ENCODE data around the gene ADAMTS13. TPM values are rescaled to one million over a fixed set of nuclear protein-coding genes. Genes with fewer than 3 reads are reported as not detected.
A peak's percentile ranks its signal among the peaks of the same experiment; 100 is the strongest.
"Not testable (repeated sequence)": the region's sequence is repeated elsewhere in the genome, so short reads cannot be mapped to it uniquely, and the experiment has no call there.

ADAMTS13 gene
- total RNA-seq, 6 experiments from 2014 or later = 8.1 to 27.7 (median 11.3) TPM

GRCh38 chr9:133375724-133376654 is 46.2 kb upstream of the ADAMTS13 start, which contains the start of the genes STKLD1 and SURF4:
Gene STKLD1 (plus strand): TSS chr9:133376366. CDS start chr9:133376474, 108 bp downstream.
Gene SURF4 (minus strand): TSS chr9:133376060. CDS start chr9:133375969, 91 bp downstream.
- DNase-seq (peak; percentile 98), ATAC-seq (peak; percentile 92 to 96 (median 94))
- intact Hi-C loops (cut with DNase I) = no loop called here
- H3K27ac ChIP-seq = peak within 1 kb of the TSS; percentile 96 to 99 (median 98)
- WGBS (ENCODE audit: insufficient coverage, low coverage, low lambda C conversion rate, missing lambda C conversion rate) = no CpG with 5 or more reads among the region's 120 CpGs
- peaks cover 0 to 5% (median 2%) of the 10 kb centered on the region in 4 donors for H3K36me3 ChIP-seq
- peaks cover 0 to 41% (median 19%) of the 10 kb centered on the region in 4 donors for H3K4me1 ChIP-seq
- H3K27me3 ChIP-seq = no peaks in the 10 kb centered on the region
- H3K4me3 ChIP-seq = peak within 1 kb of the TSS; percentile 98 to 99 (median 99)
- no peak for TF ChIP-seq CTCF (IDR thresholded peaks at IDR 0.05)
- TF ChIP-seq POLR2A (IDR thresholded peaks at IDR 0.05) = peak; percentile 96
- H3K9me3 ChIP-seq = no peaks in the 10 kb centered on the region

DNA sequence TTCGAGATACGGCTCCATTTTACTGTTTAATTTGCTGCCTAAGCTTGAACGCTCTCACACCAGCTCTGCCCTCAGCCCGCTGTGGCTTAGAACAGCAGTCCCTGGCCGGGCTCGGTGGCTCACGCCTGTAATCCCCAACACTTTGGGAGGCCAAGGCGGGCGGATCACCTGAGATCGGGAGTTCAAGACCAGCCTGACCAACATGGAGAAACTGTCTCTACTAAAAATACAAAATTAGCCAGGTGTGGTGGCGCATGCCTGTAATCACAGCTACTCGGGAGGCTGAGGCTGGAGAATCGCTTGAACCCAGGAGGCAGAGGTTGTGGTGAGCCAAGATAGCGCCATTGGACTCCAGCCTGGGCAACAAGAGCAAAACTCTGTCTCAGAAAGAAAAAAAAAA is 44.9 kb upstream of the ADAMTS13 start:
- H3K4me3 ChIP-seq; intact Hi-C loops (cut with DNase I); H3K27me3 ChIP-seq; H3K27ac ChIP-seq; H3K36me3 ChIP-seq; DNase-seq; H3K9me3 ChIP-seq; ATAC-seq: not testable (repeated sequence)
- 74% methylated on average over 6 of the region's 14 CpGs for WGBS (ENCODE audit: insufficient coverage, low coverage, low lambda C conversion rate, missing lambda C conversion rate)
- peaks cover 0 to 28% (median 10%) of the 10 kb centered on the region in 4 donors for H3K4me1 ChIP-seq

DNA sequence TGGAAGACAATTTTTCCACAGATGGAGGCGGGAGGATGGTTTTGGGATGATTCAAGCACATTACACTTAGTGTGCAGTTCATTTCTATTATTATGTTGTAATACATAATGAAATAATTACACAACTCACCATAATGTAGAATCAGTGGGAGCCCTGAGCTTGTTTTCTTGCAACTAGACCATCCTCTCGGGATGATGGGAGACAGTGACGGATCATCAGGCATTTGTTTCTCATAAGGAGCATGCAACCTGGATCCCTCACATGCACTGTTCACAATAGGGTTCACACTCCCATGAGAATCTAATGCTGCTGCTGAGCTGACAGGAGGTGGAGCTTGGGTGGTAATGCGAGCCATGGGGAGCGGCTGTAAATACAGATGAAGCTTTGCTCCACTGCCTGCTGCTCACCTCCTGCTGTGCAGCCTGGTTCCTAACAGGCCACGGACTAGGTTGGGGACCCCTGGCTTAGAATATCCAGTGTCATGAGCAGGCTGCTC is 44.4 kb upstream of the ADAMTS13 start:
- no peak for DNase-seq
- WGBS (ENCODE audit: insufficient coverage, low coverage, low lambda C conversion rate, missing lambda C conversion rate) = 47% methylated on average over 3 of the region's 6 CpGs
- Histone ChIP-seq H3K36me3 (peaks cover 0 to 5% (median 2%) of the 10 kb centered on the region in 4 donors), H3K27me3 (no peaks in the 10 kb centered on the region), H3K9me3 (no peaks in the 10 kb centered on the region), H3K27ac (no peak overlapping the region), H3K4me1 (peaks cover 0 to 23% (median 7%) of the 10 kb centered on the region in 4 donors), H3K4me3 (no peak overlapping the region)
- ATAC-seq = no peak
- no peak for TF ChIP-seq POLR2A (IDR thresholded peaks at IDR 0.05)
- TF ChIP-seq CTCF (IDR thresholded peaks at IDR 0.05) = no peak
- intact Hi-C loops (cut with DNase I) = no loop called here

- H3K4me1 ChIP-seq = peaks cover 0 to 16% (median 5%) of the 10 kb centered on the region in 4 donors
- intact Hi-C loops (cut with DNase I) = no loop called here
- no peak for DNase-seq
These were observed 43.7 kb upstream of the ADAMTS13 start for GRCh38 chr9:133378408-133378962.

More at GRCh38 chr9:133378408-133378962, 43.7 kb upstream of the ADAMTS13 start:
- Histone ChIP-seq H3K9me3 (no peaks in the 10 kb centered on the region), H3K4me3 (no peak overlapping the region), H3K27ac (no peak overlapping the region), H3K27me3 (no peaks in the 10 kb centered on the region), H3K36me3 (peaks cover 0 to 3% (median 0%) of the 10 kb centered on the region in 4 donors)
- ATAC-seq = no peak
- no peak for TF ChIP-seq POLR2A (IDR thresholded peaks at IDR 0.05)
- no peak for TF ChIP-seq CTCF (IDR thresholded peaks at IDR 0.05)
- 57% methylated on average over 1 of the region's 1 CpG for WGBS (ENCODE audit: insufficient coverage, low coverage, low lambda C conversion rate, missing lambda C conversion rate)
